ENCODE measurements around the gene EIF4B.

DNA sequence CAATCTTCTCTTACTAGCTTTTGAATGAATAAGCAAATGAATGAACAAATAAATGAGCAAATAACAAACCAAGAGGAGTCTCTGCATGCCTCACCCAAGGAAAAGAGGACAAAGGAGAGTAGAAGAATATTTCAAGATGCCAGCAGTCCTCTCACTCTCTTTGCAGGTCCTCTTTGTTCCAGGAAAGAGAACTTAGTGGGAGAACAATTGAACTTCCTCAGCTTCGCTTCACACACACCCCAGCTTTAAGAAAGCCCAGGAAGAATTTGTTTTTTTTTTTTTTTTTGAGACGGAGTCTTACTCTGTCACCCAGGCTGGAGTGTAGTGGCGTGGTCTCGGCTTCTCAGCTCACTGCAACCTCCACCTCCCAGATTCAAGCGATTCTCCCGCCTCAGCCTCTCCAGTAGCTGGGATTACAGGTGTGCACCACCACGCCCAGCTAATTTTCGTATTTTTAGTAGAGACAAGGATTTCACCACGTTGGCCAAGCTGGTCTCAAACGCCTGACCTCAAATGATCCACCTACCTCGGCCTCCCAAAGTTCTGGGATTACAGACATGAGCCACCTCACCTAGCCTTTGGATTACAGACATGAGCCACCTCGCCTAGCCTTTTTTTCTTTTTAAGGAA is 37.0 kb upstream of the EIF4B start:
- TF ChIP-seq POLR2A (IDR thresholded peaks at IDR 0.05) = no peak
- TF ChIP-seq, protein P1, sequence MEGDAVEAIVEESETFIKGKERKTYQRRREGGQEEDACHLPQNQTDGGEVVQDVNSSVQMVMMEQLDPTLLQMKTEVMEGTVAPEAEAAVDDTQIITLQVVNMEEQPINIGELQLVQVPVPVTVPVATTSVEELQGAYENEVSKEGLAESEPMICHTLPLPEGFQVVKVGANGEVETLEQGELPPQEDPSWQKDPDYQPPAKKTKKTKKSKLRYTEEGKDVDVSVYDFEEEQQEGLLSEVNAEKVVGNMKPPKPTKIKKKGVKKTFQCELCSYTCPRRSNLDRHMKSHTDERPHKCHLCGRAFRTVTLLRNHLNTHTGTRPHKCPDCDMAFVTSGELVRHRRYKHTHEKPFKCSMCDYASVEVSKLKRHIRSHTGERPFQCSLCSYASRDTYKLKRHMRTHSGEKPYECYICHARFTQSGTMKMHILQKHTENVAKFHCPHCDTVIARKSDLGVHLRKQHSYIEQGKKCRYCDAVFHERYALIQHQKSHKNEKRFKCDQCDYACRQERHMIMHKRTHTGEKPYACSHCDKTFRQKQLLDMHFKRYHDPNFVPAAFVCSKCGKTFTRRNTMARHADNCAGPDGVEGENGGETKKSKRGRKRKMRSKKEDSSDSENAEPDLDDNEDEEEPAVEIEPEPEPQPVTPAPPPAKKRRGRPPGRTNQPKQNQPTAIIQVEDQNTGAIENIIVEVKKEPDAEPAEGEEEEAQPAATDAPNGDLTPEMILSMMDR (IDR thresholded peaks at IDR 0.05) = no peak

All from suprapubic skin (tissue), 3 donors.